HPDE6-E6E7 (cell line): ENCODE data around the gene LRRC28.
A peak's percentile ranks its signal among the peaks of the same experiment; 100 is the strongest.

Source experiments
- DNase-seq: peaks from one replicate; pipeline ENCODE4 v3.0.0; 2011; ENCODE audit warnings: missing footprints; ENCODE audit errors: extremely low spot score

The LRRC28 gene

GRCh38 chr15:99305761-99306505 lies 54.7 kb downstream of the LRRC28 start:
- DNase-seq, result peak; percentile 41

GRCh38 chr15:99306694-99307338 lies 55.5 kb downstream of the LRRC28 start:
- no peak for DNase-seq

GRCh38 chr15:99307735-99308134 lies 56.5 kb downstream of the LRRC28 start:
- DNase-seq, result no peak

DNA sequence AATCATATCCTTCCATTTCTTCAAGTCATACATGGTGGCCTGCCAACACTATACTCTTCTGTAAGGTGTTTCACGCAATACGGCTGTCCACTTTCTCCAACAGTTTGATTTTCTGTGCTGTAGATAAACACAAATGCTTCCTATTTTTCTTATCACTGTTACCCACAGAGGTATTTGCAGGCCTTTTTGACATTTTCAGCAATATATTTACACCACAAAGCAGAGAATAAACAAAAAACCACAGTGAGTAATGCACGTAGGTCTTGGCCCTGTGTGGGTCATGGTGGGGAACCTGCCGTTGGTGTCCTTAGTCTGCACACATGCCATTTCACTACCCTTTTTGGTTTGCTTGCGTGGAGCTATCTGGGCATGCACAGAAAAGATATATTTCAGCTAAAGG lies 59.5 kb downstream of the LRRC28 start:
- no peak for DNase-seq

DNA sequence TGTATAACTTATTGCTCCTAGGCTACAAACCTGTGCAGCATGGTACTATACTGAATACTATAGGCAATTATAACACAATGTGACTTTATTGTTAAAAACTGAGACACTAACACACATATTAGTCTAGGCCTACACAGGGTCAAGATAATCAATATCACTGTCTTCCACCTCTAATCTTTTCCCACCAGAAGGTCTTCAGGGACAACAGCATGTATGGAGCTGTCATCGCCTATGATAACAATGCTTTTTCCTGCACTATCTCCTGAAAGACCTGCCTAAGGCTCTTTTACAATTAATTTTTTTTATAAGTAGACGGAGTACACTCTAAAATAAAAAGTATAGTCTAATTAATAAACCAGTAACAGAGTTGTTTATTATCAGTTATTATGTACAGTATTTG lies 60.9 kb downstream of the LRRC28 start:
- no peak for DNase-seq

- DNase-seq, result no peak
Observed at GRCh38 chr15:99312794-99313193, 61.5 kb downstream of the LRRC28 start.

DNA sequence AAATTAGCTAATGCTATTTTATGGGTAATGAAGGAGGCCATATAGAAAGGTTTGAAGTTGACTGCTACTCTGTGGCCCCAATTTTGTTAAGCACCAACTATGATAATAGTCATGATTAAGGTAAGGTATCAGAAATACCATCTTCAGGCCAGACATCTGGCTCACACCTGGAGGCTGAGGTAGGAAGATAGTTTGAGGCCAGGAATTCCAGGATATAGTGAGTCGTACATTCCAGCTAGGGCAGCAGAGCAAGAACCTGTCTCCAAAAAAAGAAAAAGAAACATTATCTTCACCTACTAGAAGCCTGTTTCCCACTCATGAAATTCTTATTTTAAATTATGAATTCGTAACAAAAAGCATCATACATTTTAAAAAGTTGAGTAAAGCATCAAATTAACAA lies 64.4 kb downstream of the LRRC28 start:
- no peak for DNase-seq

- no peak for DNase-seq
Observed at GRCh38 chr15:99320374-99321215, 69.3 kb downstream of the LRRC28 start.

GRCh38 chr15:99321468-99321867 lies 70.2 kb downstream of the LRRC28 start:
- DNase-seq, result no peak

GRCh38 chr15:99322643-99323405 lies 71.5 kb downstream of the LRRC28 start:
- DNase-seq, result no peak

DNA sequence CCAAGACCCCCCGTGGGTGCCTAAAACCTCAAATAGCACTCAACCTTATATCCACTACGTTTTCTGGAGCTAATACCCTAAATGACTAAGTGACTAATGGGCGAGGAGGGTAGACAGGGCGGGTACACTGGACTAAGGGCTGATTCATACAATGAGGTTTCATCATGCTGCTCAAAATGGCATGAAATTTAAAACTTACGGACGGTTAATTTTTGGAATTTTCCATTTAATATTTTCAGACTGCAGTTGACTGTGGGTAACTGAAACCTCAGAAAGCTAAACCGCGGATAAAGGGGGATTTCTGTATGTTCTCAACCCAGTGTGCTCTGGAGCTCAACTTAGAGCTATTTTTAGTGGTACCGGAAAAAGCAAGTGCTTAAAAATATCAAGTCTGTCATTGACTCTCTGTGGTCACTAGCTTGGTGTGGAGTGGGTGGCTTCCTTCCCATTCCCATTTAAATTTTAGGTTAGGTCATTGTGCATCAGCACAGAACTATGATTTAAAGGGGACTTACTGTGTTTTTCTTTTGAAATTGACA lies 72.9 kb downstream of the LRRC28 start:
- peak; percentile 45 for DNase-seq

GRCh38 chr15:99324700-99325099 lies 73.4 kb downstream of the LRRC28 start:
- DNase-seq, result no peak

DNA sequence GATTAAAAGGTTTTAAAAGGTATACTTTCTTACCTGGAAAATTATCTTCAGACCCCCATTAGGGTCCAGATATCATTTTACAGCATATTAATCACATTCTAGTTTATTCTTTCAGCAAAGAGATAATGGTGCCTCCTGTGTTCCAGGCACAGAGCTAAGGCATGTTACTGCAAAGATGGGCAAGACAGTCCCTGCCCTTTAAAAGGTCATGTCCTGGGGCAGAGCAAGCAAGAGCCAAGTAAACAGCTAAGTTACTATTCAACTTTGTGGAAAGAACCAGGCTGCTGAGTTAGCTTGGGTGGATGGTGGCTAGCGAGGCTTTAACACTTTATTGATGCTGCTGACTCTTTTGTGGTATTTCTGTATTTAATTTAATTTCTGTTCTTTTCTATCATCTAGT lies 75.0 kb downstream of the LRRC28 start:
- no peak for DNase-seq

DNA sequence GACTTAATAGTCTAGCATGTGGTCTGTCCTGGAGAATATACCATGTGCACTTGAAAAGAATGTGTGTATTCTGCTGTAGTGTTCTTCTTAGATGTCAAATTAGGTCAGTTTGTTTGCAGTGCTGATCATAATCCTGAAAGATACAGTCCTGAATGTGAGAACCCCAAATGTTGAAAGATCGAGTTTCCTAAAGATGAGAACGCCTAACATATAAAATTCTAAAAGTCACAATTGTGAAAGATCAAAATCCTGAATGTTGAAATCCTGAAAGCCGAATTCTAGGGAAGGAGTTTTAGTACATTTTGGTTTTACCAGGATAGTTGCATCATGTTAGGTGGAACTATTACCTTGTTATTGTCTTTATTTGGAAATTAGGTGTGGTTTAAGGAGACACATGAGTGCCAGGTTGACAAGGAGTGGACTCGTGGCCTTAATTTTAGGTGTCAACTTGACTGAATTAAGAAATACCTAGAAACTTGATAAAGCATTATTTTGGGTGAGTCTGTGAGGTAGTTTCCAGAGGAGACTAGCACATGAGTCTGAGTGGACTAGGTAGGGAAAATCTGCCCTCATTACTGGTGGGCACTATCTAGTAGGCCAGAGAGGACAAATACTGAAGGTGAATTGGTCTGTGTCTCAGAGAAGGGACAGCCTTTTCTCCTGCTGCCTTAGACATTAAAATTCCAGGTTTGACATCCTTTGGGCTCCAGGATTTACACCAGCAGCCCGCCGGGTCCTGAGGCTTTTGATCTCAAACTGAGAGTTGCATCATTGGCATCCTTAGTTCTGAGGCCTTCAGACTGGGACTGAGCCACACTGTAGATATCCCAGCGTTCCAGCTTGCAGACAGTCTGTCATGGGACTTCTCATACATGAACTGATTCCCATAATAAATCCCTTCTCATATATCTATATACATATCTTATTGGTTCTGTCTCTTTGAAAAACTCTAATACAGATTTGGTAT lies 77.1 kb downstream of the LRRC28 start:
- no peak for DNase-seq

DNA sequence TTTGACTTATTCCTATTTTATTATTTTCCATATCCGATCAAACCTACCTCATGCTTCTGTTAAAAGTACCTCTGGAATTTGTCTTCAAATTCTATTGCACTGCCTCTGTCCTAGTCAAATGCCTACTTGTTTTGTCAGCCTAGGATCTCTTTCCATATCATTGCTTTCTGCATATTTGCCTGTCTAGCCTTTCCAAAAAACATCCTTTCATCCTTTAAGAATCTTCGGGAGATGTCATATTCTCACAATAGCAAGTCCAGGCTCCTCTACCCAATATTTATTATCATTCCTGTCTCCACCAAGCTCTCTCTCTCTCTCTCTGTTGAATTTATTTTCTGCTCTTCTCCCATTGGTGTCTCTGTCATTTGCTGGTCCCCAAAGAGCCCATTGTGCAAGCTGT lies 80.1 kb downstream of the LRRC28 start:
- DNase-seq, result no peak

- DNase-seq, result no peak
Observed at GRCh38 chr15:99333413-99333812, 82.1 kb downstream of the LRRC28 start.

DNA sequence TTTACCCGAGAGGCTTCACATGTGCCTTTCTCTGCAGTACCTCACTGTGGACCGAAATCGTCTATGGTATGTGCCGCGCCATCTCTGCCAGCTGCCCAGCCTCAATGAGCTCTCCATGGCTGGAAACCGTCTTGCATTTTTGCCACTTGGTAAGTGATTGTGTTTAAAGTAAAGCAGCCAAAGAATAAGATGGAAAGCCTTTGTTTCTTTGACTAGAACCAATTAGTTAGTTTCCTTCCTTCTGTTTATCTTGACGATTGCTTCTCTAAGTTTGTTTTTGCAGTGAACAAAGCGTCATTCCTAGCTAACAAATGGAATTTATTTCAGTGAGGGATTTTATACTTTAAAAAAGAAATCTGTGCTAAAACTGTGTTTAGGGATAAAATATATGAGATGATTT lies 82.7 kb downstream of the LRRC28 start:
- DNase-seq, result no peak

GRCh38 chr15:99335508-99335907 lies 84.2 kb downstream of the LRRC28 start:
- no peak for DNase-seq

DNA sequence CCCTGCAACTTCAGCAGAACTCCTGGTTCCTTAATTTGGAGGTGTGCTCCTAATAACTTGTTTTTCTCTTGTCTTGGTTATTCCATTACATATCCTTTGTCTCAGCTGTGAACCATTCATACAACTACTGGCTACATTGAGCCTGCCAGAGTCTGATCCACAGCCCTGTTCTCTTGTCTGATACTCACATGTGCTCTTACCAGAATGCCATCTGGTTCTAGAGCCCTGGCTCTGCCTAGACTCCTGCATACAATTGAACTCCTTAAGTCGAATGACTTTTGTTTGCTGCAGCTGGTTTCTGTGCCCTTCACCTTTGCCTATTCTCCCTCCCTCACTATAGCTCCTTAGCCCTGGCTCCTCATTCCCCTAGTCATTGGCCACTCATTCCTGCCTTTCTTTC lies 85.5 kb downstream of the LRRC28 start:
- DNase-seq, result no peak

DNA sequence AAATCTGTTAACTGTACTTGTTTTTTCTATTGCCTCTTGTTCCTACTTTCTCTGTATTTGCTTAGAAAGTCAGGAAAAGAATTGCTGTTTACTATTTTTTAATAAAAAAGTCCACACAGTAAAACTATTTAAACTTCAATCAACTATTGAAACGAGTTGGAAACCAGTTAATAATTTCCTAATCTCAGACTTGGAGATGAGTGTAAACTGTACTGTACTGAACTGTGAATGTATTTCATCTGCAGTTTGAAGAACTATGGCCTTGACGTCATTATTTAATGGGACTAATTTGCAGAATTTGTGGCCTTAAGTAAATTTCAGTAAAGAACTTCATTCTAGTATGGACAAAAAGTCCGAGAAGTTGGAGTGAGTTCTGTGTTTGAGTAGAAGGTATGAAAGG lies 89.1 kb downstream of the LRRC28 start:
- no peak for DNase-seq
